BE2C (cell line): ENCODE data around the gene SIGMAR1.

Source experiments
- DNase-seq: peaks from one replicate; pipeline ENCODE4 v3.0.0-alpha.2; 2020
- H3K27me3 ChIP-seq: fragments of 250-450 bp; sonication (Bioruptor Pico); 2 replicates; pipeline ENCODE4 v1.5.1; 2020; ENCODE audit warnings: mild to moderate bottlenecking
- H3K36me3 ChIP-seq: fragments of 250-450 bp; sonication (Bioruptor Pico); 2 replicates; pipeline ENCODE4 v1.5.1; 2020; ENCODE audit warnings: mild to moderate bottlenecking
- H3K4me1 ChIP-seq: fragments of 250-450 bp; sonication (Bioruptor Pico); 2 replicates; pipeline ENCODE4 v1.5.1; 2020
- H3K4me3 ChIP-seq: 2 replicates; pipeline ENCODE4 v1.5.1; 2011; ENCODE audit warnings: low read depth, low read length
- H3K9me3 ChIP-seq: fragments of 250-450 bp; sonication (Bioruptor Pico); 2 replicates; pipeline ENCODE4 v1.5.1; 2020
- TF ChIP-seq, protein P1 (sequence below): IDR thresholded peaks from 2 replicates; pipeline ENCODE4 v1.5.1; 2012; ENCODE audit warnings: mild to moderate bottlenecking, low read depth, low read length

Gene SIGMAR1

DNA sequence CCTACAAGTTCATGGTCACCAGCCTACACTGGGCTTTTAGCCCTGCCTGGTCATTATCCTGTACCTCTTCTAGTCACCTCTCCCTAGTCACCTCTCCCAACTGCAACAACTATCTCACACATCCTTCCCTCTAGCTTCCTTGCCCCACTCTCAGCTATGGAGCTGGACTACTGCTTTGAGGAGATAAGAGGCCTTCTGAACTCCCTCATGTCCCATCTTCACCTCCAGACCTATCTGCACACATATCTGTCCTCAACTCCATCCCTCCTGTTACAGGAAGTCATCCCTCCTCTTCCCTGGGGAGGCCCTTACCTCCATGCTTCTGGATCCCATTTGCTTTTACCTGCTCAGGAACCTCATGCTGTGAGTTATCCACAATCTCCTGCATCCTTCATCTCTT, 31.4 kb downstream of the SIGMAR1 start:
- Histone ChIP-seq H3K4me3 (no peak overlapping the region), H3K4me1 (no peaks in the 10 kb centered on the region; the same call in 1 of the 2 replicates), H3K36me3 (no peaks in the 10 kb centered on the region), H3K9me3 (no peaks in the 10 kb centered on the region), H3K27me3 (no peaks in the 10 kb centered on the region)
- DNase-seq = no peak
- TF ChIP-seq, protein P1, sequence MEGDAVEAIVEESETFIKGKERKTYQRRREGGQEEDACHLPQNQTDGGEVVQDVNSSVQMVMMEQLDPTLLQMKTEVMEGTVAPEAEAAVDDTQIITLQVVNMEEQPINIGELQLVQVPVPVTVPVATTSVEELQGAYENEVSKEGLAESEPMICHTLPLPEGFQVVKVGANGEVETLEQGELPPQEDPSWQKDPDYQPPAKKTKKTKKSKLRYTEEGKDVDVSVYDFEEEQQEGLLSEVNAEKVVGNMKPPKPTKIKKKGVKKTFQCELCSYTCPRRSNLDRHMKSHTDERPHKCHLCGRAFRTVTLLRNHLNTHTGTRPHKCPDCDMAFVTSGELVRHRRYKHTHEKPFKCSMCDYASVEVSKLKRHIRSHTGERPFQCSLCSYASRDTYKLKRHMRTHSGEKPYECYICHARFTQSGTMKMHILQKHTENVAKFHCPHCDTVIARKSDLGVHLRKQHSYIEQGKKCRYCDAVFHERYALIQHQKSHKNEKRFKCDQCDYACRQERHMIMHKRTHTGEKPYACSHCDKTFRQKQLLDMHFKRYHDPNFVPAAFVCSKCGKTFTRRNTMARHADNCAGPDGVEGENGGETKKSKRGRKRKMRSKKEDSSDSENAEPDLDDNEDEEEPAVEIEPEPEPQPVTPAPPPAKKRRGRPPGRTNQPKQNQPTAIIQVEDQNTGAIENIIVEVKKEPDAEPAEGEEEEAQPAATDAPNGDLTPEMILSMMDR = no peak

DNA sequence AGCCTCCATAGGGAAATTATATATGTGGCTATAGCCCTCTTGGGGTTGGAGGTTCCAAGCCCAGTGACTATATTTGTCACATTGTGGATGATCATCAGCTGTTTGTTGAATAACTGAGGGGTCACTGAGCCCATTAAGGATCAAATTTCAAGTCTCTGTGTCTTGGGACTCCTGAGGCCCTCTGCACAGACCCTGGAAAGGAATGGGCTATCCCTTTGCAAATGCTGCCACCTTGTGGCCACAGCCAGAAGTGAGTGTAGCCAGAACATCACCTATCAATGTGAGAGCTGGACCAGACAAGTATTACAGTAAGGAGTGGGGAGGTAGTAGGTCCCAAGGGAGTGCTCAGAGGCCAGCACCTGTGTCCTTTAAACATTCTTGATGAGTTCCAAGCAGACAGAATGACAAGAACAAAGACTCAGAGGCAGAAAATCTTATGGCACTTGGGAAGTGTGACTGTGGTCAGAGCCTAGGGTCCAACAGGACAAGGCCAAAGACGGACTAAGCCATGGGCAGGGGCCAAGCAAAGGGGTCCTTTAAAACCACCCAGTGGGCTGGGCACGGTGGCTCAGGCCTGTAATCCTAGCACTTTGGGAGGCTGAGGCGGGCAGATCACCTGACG, 33.9 kb downstream of the SIGMAR1 start:
- TF ChIP-seq, protein P1 = peak; percentile 96
- Histone ChIP-seq H3K27me3 (no peaks in the 10 kb centered on the region), H3K36me3 (no peaks in the 10 kb centered on the region), H3K9me3 (no peaks in the 10 kb centered on the region), H3K4me1 (peaks cover 7% of the 10 kb centered on the region), H3K4me3 (no peak overlapping the region)
- peak; percentile 86 for DNase-seq

DNA sequence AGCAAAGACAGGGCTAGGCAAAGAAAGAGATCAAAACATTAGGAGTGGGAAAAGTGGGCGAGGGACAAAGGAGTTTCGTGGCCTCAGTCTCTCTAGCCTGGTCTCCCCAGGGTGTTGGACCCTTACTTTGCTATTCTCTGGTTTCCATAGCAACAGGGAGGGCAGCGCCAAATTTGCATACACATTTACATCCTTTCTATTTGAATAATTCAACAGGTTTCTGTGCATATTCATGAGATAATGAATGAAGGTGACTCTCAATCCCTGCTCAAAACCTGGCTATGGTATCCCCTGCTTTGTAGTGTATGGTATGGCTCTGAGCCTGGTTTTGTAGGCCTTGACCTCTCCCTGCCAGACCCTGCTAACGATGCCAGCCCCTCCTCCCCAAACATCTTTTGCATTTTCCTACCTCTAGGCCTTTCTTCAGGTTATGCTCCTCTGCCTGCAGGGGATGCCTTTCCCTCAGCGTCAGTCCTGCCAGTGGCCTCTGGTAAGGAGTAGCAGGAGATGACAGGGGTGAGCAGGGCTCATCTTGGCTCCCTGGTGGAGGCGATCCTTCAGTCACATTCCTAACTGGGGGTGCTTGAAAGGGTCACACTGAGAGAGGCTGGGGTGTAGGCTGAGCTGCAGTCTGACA, 35.5 kb downstream of the SIGMAR1 start:
- Histone ChIP-seq H3K27me3 (no peaks in the 10 kb centered on the region), H3K4me3 (no peak overlapping the region), H3K9me3 (no peaks in the 10 kb centered on the region), H3K4me1 (peaks cover 7% of the 10 kb centered on the region), H3K36me3 (no peaks in the 10 kb centered on the region)
- TF ChIP-seq, protein P1 = no peak
- no peak for DNase-seq

DNA sequence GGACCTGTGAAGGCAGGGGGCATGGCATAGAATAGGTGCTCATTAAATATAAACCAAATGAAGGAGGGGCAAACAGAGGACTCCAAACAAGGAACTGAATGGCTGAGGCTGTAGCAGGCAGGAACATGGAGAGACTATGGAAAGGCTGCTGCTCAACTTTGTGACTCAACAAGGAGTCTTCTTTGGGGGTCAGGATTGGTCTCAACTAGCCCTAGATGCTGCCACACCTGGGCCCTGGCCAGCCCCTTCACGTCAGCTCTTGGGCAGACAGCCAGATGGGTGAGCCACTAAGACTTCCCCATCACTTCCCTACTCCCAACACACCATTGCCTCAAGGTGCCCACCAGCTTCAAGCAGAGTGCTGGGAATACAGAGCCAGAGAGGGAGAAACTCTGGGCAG, 36.7 kb downstream of the SIGMAR1 start:
- TF ChIP-seq, protein P1 = no peak
- DNase-seq = no peak
- H3K4me3 ChIP-seq = no peak overlapping the region

DNA sequence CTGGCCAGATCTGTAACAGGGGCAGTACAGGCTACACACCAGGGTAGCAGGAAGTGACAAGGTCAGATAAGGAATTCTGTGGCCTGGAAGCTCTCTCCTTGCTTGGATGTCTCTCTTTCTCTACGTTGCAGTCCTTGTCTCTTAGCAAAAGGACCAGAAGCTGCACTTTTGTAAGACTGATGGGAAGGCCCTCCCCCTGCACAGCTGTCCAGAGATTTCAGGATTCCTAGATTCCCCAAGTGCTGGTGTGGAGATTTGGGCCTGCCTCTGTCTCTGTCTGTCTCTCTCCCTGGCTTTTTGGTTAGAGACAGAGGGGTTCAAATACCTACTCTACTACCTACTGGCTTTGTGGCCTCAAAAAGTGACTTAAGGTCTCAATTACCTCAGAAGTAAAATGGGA, 38.0 kb downstream of the SIGMAR1 start:
- no peak for DNase-seq
- TF ChIP-seq, protein P1 = no peak

More for the DNA sequence above, 36.7 kb downstream of the SIGMAR1 start:
- Histone ChIP-seq H3K9me3 (no peaks in the 10 kb centered on the region), H3K4me1 (peaks cover 7% of the 10 kb centered on the region), H3K36me3 (no peaks in the 10 kb centered on the region), H3K27me3 (no peaks in the 10 kb centered on the region)

DNA sequence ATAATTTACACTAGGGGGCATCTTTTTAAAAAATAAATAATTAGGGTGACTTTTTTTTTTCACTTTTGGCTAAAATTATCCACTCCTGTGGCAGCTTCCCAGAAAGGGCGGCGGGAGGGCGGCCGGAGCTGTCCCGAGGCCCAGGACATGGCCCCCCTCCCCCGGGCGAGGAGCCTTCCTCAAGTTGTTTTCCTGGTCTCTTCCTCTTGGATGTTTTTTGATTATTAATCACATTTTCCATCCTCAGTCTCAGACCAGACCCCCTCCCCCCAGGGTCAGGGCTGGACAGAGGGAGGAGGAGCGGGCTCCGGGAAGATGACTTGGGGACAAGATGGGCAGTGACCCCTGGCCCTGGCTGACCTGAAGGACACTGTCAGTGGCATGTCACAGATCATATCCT, 43.4 kb downstream of the SIGMAR1 start:
- Histone ChIP-seq H3K36me3 (no peaks in the 10 kb centered on the region), H3K4me3 (no peak overlapping the region), H3K9me3 (no peaks in the 10 kb centered on the region), H3K27me3 (no peaks in the 10 kb centered on the region), H3K4me1 (peaks cover 14% of the 10 kb centered on the region)
- no peak for DNase-seq
- TF ChIP-seq, protein P1 = no peak

More for the DNA sequence above, 38.0 kb downstream of the SIGMAR1 start:
- Histone ChIP-seq H3K36me3 (no peaks in the 10 kb centered on the region), H3K4me3 (no peak overlapping the region), H3K27me3 (no peaks in the 10 kb centered on the region), H3K9me3 (no peaks in the 10 kb centered on the region), H3K4me1 (peaks cover 7% of the 10 kb centered on the region)
